ENCODE data around the gene TSHR.

The TSHR gene

GRCh38 chr14:81178063-81178462 lies 222.6 kb downstream of the TSHR start:
- DNase-seq (ENCODE audit: low spot score) = no peak

- DNase-seq (ENCODE audit: low spot score) = no peak
Measured at GRCh38 chr14:81179631-81180030, 224.2 kb downstream of the TSHR start.

DNA sequence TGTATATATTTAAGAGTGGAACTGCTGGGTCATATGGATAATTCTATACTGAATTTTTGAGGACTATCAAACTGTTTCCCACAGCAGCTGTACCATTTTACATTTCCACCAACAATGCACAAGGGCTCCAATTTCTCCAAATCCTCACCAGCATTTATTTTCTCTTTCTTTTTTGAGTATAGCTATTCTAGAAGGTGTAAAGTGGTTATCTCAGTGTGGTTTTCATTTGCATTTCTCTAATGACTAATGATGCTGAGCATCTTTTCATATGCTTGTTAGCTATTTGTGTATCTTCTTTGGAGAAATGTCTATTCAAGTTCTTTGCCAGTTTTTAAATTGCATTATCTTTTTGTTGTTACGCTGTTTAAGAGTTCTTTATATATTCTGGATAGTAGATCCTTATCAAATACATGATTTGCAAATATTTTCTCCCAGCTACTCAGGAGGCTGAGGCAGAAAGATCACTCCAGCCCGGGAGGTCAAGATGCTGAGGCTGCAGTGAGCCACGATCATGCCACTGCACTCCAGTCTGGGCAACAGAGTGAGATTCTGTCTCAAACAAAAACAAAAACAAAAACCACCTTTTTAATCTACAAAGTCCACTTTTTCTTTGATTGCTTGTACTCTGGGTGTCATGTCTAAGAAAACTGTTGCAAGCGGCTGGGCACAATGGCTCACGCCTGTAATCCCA lies 232.6 kb downstream of the TSHR start:
- no peak for DNase-seq (ENCODE audit: low spot score)

DNA sequence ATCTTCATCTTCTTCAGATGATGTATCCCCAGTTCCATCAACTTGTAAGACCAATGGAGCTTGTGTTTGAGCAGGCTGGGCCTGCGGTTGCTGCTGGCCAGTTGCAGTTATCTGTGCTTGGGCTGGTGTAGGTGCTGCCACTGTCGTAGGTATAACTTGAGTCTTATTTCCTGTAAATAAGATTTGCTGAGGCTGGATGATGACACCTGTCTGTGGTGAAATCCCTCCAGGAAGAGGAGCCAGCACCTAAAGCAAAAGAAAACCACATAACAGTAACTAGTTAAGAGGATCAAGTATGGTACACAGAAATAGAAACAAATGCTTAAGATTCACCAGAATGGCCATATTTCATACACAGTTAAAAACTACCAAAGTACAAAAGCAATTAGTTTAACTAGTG lies 237.2 kb downstream of the TSHR start:
- no peak for DNase-seq (ENCODE audit: low spot score)

DNA sequence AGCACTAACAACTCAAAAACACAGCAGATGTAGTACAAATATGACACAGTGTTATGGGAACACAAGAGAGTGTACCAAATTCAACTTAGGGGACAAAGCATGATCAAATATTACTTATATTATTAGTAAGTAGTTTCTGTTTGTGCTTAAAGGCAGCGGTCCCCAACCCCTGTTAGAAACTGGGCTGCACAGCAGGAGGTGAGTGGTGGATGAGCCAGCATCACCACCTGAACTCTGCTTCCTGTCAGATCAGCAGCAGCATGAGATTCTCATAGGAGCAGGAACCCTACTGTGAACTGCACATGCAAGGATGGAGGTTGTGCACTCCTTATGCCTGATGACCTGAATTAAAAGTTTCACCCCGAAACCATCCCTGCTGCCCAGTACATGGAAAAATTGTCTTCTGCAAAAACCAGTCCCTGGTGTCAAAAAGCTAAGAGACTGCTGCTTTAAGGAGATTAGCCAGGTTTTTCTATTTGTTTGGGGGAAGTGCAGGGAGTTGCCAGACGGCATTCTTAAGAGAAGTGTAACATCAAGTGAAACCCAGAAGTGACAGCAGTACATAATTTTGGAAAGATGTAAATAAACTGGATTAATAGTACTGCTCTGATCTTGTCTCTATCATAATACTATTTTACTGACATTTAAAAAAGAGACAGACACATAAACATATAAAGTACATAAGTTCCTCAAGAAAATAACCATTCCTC lies 238.7 kb downstream of the TSHR start:
- DNase-seq (ENCODE audit: low spot score) = no peak

All from pons (tissue), 1 donor.